NCI-H2081 treated with DMSO at 0.1 percent for 48 hours (cell line): ENCODE measurements around the gene GLRA3.

ENCODE experiments used
- DNase-seq: peaks from one replicate; lab custom pipeline; 2025; lab: John Stamatoyannopoulos, UW

Gene GLRA3

DNA sequence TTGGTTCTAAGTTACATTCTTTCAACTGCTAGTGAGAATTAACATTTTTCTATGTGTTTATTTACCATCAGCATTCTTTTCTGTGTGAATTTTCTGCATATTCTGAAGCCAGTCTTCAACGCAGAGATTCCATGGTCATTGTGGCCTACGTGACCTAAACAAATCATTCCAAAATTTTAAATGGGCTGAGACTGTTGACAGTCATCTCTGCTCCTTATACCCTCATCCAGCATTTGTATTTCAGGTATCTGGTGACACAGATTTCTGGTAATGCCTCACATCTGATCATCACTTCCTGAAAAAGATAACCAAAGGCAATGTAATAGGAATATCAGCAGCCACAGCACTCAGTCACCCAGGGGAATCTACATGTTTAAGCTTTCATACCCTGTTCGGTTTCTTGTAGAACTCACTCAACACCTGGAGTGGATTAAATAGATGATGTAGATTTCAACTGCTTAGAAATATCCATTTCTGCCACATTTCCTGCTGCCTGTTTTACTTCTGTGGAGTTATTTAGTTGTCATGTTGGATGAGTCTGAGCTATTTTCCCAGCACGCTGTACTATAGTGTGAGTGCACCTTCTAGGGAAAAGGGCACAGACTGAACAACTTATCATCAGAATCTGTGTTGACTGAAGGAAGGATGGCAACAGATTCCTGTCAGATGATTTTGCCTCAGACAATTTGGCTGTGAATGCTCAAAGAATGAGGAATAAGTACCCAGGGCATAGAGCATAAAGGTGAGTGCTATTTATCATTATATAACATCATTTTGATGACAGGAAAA is 233.7 kb downstream of the GLRA3 start:
- no peak for DNase-seq

GRCh38 chr4:174593701-174594100 is 235.3 kb downstream of the GLRA3 start:
- DNase-seq: no peak

DNA sequence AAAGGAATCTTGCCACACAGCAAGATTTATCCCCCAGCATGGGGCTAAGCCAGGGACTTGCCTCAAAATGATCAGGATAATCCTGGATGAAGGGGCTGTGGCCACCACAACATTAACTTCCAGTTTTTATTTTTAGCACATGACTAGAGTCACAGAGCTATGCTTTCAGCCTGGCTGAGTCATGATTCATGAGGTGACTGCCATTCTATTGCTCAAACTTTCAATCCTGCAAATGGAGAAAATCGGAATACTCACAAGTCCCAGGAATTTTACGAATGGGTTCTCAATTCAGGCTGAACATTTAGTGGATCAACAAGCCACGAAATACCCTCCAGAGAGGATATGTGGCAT is 236.1 kb downstream of the GLRA3 start:
- DNase-seq: no peak

GRCh38 chr4:174592256-174592984 is 236.6 kb downstream of the GLRA3 start:
- DNase-seq: no peak

- no peak for DNase-seq
These were observed 237.6 kb downstream of the GLRA3 start for GRCh38 chr4:174591243-174592021.

DNA sequence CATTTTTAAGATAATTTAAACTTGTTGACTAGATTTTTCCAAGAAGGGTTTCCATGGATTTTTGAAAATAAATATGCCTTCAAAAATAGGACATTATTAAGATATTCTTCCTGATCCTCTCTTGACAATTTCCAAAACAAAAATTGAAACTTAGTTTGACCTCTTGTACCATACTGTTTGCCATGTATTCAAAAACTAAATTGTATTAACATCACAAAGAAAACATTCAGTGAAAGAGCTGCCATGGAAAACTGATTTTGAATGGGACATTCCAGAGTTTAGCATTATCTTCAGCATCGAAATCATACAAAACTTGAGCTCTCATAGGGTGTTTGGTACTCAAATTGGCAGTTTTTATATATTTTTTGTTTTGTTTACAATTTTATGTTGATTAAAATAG is 238.7 kb downstream of the GLRA3 start:
- no peak for DNase-seq
